Measurements from ENCODE around the gene RNF220.

The RNF220 gene

GRCh38 chr1:44485229-44485933 lies 80.3 kb downstream of the RNF220 start (continued):
- TF ChIP-seq PRDM2 (tag by site-specific recombination; IDR thresholded peaks at IDR 0.05; ENCODE audit: borderline replicate concordance) = no peak
- no peak for TF ChIP-seq BCL6B (tag by site-specific recombination; IDR thresholded peaks at IDR 0.05)
- TF ChIP-seq ZNF184 (tag by site-specific recombination; IDR thresholded peaks at IDR 0.05) = peak; percentile 41; the same call in 1 of the 2 replicates
- no peak for TF ChIP-seq ZNF16 (tag by site-specific recombination; IDR thresholded peaks at IDR 0.05; ENCODE audit: low read depth)
- TF ChIP-seq ZNF776 (tag by site-specific recombination; IDR thresholded peaks at IDR 0.05; ENCODE audit: borderline replicate concordance) = no peak
- no peak for TF ChIP-seq ZNF48 (tag by site-specific recombination; IDR thresholded peaks at IDR 0.05)
- peak; percentile 60 for TF ChIP-seq ZNF366 (tag by site-specific recombination; conservative IDR thresholded peaks at IDR 0.05)
- TF ChIP-seq KLF9 (tag by site-specific recombination; IDR thresholded peaks at IDR 0.05; ENCODE audit: low read depth) = no peak
- no peak for TF ChIP-seq ZNF521 (tag by site-specific recombination; IDR thresholded peaks at IDR 0.05)
- TF ChIP-seq ZFP41 (tag by site-specific recombination; IDR thresholded peaks at IDR 0.05; ENCODE audit: borderline replicate concordance) = no peak
- no peak for TF ChIP-seq ZNF362 (tag by site-specific recombination; IDR thresholded peaks at IDR 0.05)
- 0 out of 2 replicates have a peak, but pooled peaks have one; percentile 17 for TF ChIP-seq ZNF692 (tag by site-specific recombination; IDR thresholded peaks at IDR 0.05)
- TF ChIP-seq ZNF561 (tag by site-specific recombination; IDR thresholded peaks at IDR 0.05; ENCODE audit: borderline replicate concordance) = peak; percentile 55; the same call in 1 of the 2 replicates
- TF ChIP-seq ZNF26 (tag by site-specific recombination; IDR thresholded peaks at IDR 0.05) = no peak
- no peak for TF ChIP-seq ZNF114 (tag by site-specific recombination; IDR thresholded peaks at IDR 0.05)
- no peak for TF ChIP-seq KLF8 (tag by site-specific recombination; IDR thresholded peaks at IDR 0.05)
- no peak for TF ChIP-seq SALL2 (tag by site-specific recombination; IDR thresholded peaks at IDR 0.05; ENCODE audit: borderline replicate concordance)
- peak; percentile 56; the same call in 1 of the 2 replicates for TF ChIP-seq ZNF391 (tag by site-specific recombination; IDR thresholded peaks at IDR 0.05; ENCODE audit: borderline replicate concordance, low read depth)
- TF ChIP-seq ZNF155 (tag by site-specific recombination; IDR thresholded peaks at IDR 0.05) = no peak
- TF ChIP-seq ZNF654 (tag by site-specific recombination; IDR thresholded peaks at IDR 0.05; ENCODE audit: low read depth) = no peak
- TF ChIP-seq ZNF354C (tag by site-specific recombination; IDR thresholded peaks at IDR 0.05; ENCODE audit: borderline replicate concordance, low read depth) = no peak
- TF ChIP-seq PRDM1 (tag by site-specific recombination; IDR thresholded peaks at IDR 0.05) = no peak
- no peak for TF ChIP-seq ZNF510 (tag by site-specific recombination; IDR thresholded peaks at IDR 0.05; ENCODE audit: insufficient replicate concordance)
- no peak for TF ChIP-seq PBX3 (CRISPR knock-in tag; IDR thresholded peaks at IDR 0.05)
